Measurements from ENCODE around the gene TRIO. TPM values are rescaled to one million over a fixed set of nuclear protein-coding genes. Genes with fewer than 3 reads are reported as not detected.
A peak's percentile ranks its signal among the peaks of the same experiment; 100 is the strongest.
"Not testable (repeated sequence)": the region's sequence is repeated elsewhere in the genome, so short reads cannot be mapped to it uniquely, and the experiment has no call there.

The TRIO gene
- total RNA-seq, 1 experiment from 2014 or later: 99.6 TPM

DNA sequence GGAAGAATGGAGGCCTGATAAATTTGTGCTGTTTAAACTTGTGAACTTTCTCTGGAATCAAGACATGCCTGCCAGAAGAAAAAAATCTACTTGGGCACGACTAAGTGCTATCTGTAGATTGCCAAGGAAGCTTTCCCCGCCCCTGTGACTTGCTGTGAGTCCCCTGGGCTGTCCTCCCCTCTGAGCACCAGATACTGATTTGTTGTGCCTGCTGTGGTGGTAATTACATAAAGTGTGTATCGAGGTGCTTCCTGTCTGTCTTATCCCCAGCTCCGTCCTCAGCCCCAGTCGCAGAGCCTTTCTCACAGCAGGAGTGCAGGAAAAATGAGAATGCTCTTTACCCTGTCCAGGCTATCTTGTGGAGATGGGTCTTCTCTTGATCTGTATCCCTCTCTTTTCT lies 53.9 kb downstream of the TRIO start:
- Histone ChIP-seq H3K36me3 (peaks cover 4% of the 10 kb centered on the region), H3K9me3 (replicated peaks) (no peaks in the 10 kb centered on the region), H3K27ac (no peak overlapping the region), H3K27me3 (replicated peaks) (no peaks in the 10 kb centered on the region), H3K4me3 (no peak overlapping the region), H3K4me1 (replicated peaks) (peaks cover 51% of the 10 kb centered on the region)
- DNase-seq (ENCODE audit: low read depth in 1 of 2, low spot score in 2 of 2): no peak

DNA sequence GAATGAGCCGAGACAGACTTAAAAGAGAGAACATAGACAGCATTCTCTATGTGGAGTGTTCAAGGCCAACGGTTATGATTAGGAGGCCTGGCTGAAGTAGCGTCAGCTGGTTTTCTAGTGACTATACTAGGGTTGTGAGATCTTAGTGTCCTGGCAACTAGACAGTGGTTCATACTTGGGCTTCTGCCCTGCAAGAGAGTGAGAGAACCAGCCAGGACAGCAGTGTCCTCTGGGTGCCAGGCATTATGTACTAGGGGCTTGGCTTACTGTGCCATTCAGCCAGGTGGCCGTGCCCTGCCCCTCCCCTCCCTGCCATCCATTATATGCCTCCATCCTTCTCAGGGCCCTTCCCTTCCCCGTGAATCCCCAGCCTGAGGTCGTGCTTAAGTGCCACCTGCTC lies 56.8 kb downstream of the TRIO start:
- no peaks in the 10 kb centered on the region for H3K9me3 ChIP-seq (replicated peaks)
- peaks cover 54% of the 10 kb centered on the region for H3K4me1 ChIP-seq (replicated peaks)
- peaks cover 4% of the 10 kb centered on the region for H3K36me3 ChIP-seq
- H3K27me3 ChIP-seq (replicated peaks): no peaks in the 10 kb centered on the region
- DNase-seq (ENCODE audit: low read depth in 1 of 2, low spot score in 2 of 2): no peak
- H3K4me3 ChIP-seq: no peak overlapping the region
- H3K27ac ChIP-seq: no peak overlapping the region

DNA sequence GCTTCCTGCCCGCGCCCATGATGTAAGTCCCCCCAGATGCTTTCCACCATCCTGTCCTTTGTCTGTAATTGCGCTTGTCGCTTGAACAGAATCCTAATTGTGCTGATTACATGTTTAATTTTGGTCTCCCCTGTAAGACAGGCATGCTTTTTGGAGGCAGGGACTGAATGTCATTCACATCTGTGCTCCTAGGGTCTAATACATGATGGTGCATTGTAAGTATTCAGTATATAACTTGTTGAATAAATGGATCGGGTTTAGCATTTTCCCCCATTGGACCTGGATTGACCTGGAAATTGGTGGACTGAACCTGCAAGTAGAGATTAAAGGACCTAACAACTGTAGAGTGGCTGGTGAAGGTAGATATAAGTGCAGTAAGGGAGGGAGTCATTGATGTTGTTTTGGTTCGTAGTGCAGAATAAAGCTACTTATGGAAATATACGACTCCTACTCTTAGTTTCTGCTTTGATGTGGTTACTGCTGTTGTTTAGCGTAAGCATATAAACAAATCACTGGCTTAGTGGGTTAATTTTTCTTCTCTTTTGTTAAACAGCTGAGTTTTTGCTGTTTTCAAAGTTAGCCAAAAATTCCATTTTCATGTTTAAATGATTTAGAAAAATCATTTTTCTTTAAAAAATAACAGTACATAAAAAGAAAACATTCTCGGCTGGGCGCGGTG lies 57.3 kb downstream of the TRIO start:
- H3K27me3 ChIP-seq (replicated peaks): no peaks in the 10 kb centered on the region
- no peak overlapping the region for H3K4me3 ChIP-seq
- H3K4me1 ChIP-seq (replicated peaks): peaks cover 54% of the 10 kb centered on the region
- DNase-seq (ENCODE audit: low read depth in 1 of 2, low spot score in 2 of 2): no peak
- H3K27ac ChIP-seq: no peak overlapping the region
- H3K9me3 ChIP-seq (replicated peaks): no peaks in the 10 kb centered on the region
- H3K36me3 ChIP-seq: peaks cover 4% of the 10 kb centered on the region

DNA sequence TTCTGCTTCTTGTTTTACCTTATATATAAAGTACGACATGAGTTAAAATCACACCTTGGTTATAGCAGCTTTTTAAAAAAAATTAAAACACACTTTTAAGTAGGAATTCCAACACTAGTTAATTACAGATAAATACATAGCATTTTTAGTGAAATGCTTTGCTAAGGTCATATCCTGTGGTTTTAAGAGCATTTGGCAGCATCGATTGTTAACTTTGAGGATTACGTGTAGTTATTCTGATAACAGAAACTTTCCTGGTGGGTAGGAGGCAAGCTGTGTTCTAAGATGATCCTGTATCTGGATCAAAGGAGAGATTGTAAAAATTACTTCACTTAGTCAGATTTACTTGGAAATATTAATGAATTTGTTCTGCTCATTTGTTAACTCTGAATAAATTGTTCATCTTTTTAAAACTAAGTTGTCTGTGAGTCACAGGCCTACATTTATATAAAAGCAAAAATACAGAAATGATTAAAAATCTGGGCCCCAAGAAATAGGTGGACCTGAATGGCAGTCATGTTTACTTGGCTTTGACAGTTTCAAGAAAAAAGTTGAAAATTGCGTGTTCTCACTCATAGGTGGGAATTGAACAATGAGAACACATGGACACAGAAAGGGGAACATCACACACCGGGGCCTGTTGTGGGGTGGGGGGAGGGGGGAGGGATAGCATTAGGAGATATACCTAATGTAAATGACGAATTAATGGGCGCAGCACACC lies 58.3 kb downstream of the TRIO start:
- no peak overlapping the region for H3K4me3 ChIP-seq
- peak overlapping the region; percentile 4; the same call in 1 of the 2 replicates for H3K27ac ChIP-seq
- peaks cover 63% of the 10 kb centered on the region for H3K4me1 ChIP-seq (replicated peaks)
- no peak for DNase-seq (ENCODE audit: low read depth in 1 of 2, low spot score in 2 of 2)
- no peaks in the 10 kb centered on the region for H3K9me3 ChIP-seq (replicated peaks)
- H3K36me3 ChIP-seq: peaks cover 4% of the 10 kb centered on the region
- no peaks in the 10 kb centered on the region for H3K27me3 ChIP-seq (replicated peaks)

DNA sequence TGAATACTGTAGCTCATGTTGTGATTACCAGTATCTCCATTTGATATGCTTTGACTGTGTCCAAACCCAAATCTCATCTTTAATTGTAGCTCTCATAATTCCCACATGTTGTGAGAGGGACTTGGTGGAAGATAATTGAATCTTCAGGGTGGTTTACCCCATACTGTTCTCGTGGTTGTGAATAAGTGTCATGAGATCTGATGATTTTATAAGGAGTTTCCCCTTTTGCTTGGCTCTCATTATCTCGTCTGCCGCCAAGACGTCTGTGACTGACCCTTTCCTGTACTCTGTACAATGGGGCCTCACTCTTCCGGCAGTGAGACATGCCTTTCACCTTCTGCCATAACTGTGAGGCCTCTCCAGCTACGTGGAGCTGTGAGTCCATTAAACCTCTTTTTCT lies 59.3 kb downstream of the TRIO start:
- Histone ChIP-seq H3K4me1 (replicated peaks) (peaks cover 65% of the 10 kb centered on the region), H3K27ac (peak overlapping the region; percentile 24), H3K27me3 (replicated peaks) (no peaks in the 10 kb centered on the region), H3K9me3 (replicated peaks) (no peaks in the 10 kb centered on the region), H3K4me3 (no peak overlapping the region), H3K36me3 (peaks cover 4% of the 10 kb centered on the region)
- peak in 1 of 2 experiments; percentile 43 for DNase-seq (ENCODE audit: low read depth in 1 of 2, low spot score in 2 of 2)

DNA sequence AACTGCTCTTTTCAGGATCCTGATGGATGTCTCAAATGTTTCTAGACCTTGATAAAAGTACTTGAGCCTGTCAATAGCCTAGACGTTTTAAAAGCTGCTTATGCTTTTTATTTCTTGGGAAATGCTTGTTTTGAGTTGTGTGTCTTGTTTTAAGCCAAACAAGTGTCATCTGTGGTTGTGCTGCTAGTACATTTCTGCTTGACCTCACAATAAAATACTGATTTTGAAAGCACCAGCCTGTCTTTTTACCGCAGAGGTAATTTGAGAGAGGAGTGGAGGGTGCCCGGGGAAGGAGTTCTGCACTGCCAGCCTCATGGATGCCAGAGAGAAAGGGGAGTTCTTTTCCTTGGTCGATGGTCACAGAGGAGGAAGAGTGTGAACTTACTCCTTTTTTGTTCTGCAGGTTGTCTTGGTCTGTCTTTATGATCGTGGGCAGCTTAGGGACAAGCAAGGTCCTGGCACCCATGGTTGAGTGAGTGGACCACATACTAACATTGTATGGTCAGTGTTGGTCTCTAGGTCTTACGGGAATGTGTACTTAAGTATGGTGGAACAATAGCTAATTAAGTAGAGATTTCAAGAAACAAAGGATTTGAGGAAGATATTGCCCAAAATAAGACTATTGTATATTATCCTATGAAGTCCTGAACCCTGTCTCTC lies 61.0 kb downstream of the TRIO start:
- no peak for DNase-seq (ENCODE audit: low read depth in 1 of 2, low spot score in 2 of 2)
- H3K4me3 ChIP-seq: no peak overlapping the region
- H3K36me3 ChIP-seq: peaks cover 4% of the 10 kb centered on the region; the same call in 1 of the 2 replicates
- no peaks in the 10 kb centered on the region for H3K9me3 ChIP-seq (replicated peaks)
- H3K27ac ChIP-seq: peak overlapping the region; percentile 57
- peaks cover 82% of the 10 kb centered on the region for H3K4me1 ChIP-seq (replicated peaks)
- no peaks in the 10 kb centered on the region for H3K27me3 ChIP-seq (replicated peaks)

DNA sequence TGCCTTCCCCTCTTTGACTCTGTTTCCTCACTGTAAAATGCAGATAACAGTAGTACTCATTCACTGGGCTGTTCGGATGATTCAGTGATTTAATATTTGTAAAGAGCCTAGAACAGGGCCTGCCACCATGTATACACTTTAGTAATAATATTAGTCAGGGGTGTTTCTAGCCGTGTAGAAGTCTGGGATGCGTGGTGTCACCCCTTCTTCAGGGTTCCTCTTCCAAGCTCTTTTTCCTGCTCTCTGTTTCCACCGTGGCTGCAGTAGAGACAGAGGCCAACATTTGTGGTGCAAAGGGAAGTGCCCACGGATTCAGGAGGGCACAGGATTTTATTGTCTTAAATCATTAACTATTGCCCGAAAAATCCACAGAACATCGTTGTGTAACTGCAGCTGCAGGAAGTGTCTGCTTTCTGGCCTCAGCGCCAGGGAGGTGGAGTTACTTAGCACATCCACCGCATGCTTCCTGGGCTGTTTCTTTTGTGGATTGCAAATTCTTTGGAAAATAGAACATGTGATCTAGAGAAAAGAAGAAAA lies 61.7 kb downstream of the TRIO start:
- peaks cover 4% of the 10 kb centered on the region; the same call in 1 of the 2 replicates for H3K36me3 ChIP-seq
- peak; percentile 66 to 74 for DNase-seq (ENCODE audit: low read depth in 1 of 2, low spot score in 2 of 2)
- no peak overlapping the region for H3K4me3 ChIP-seq
- H3K27ac ChIP-seq: peak overlapping the region; percentile 57
- no peaks in the 10 kb centered on the region for H3K27me3 ChIP-seq (replicated peaks)
- H3K4me1 ChIP-seq (replicated peaks): peaks cover 85% of the 10 kb centered on the region
- H3K9me3 ChIP-seq (replicated peaks): no peaks in the 10 kb centered on the region

DNA sequence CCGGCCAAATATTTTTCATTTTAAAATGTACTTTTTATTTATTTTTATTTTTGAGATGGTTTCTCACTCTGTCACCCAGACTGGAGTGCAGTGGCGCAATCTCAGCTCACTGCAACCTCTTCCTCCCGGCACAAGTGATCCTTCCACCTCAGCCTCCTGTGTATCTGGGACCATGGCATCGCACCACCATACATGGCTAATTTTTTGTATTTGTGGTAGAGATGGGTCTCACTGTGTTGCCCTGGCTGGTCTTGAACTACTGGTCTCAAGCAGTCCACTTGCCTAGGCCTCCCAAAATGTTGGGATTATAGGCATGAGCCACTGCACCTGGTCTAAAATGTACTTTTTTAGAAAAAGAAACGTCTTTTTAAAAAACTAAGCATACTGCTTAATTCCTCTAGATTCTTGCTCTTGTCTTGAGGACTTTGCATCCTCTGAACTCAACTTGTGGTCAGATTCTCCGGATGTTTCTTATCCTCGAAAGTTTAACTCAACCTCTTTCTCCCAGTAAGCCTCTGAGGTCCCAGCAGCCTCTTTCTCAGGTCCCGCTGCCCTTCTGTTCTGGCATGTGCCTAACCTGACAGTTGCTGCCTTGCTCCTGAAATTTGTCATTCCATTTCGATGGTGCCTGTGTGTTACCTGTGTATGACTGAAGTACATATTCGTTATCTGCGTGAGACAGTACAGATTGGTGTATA lies 63.0 kb downstream of the TRIO start:
- H3K9me3 ChIP-seq (replicated peaks): no peaks in the 10 kb centered on the region
- H3K27me3 ChIP-seq (replicated peaks): no peaks in the 10 kb centered on the region
- H3K4me1 ChIP-seq (replicated peaks): peaks cover 90% of the 10 kb centered on the region
- no peaks in the 10 kb centered on the region for H3K36me3 ChIP-seq
- peak overlapping the region; percentile 57 for H3K27ac ChIP-seq
- DNase-seq (ENCODE audit: low read depth in 1 of 2, low spot score in 2 of 2): peak in 1 of 2 experiments; percentile 38
- no peak overlapping the region for H3K4me3 ChIP-seq

DNA sequence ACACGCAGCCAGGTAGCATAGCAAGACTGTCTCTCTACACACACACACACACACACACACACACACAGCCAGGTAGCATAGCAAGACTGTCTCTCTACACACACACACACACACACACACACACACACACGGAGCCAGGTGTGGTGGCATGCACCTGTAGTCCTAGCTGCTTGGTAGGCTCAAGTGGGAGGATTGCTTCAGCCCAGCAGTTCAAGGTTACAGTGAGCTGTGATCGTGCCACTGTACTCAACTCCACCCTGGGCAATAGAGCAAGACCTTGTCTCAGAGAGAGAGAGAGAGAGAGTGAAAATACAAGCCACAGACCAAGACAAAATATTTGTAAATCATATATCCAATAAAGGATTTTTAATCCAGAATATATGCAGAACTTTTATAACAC lies 64.3 kb downstream of the TRIO start:
- H3K4me1 ChIP-seq (replicated peaks): peaks cover 82% of the 10 kb centered on the region

DNA sequence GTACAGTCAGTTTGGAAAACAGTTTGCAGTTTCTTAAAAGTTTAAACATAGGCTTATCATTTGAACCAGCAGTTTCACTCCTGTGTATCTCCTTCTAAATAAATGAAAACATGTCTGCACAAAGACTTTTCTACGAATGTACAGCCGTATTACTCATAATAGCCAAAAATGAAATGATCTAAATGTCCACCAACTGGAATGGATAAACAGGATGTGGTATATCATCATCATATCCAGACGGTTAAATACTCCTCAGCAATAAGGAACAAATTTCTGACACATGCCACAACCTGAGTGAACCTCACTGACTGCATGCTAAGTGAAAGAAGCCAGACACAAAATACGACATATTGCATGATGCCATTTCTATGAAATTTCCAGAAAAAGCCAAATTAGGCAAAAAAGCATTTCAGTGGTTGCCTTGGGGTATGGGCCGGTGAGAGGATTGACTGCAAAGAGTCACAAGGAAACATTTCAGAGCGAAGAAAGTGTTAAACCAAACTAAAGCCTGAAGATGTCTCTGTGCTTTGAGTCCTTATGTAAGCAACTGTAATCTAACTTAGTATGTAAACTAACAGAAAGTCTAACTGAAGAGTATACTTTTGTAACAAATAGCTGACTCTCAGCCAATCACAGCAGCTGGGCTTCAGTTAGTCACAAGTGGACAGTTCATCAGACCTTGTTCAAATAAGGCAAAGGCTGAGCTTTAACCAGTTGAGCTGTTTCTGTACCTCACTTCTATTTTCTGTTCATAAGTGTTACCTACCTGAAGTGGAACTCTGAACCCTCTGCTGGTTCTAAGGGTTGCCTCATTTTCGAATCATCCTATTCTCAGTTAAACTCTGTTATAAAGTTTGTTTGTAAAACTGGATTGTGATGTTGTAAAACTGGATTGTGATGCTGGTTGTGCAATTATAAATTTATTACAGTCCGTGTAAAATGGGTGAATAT lies 65.2 kb downstream of the TRIO start:
- DNase-seq (ENCODE audit: low read depth in 1 of 2, low spot score in 2 of 2): peak; percentile 75 to 91
- Histone ChIP-seq H3K27me3 (replicated peaks) (no peaks in the 10 kb centered on the region), H3K4me1 (replicated peaks) (peaks cover 73% of the 10 kb centered on the region)

More for the DNA sequence above, 64.3 kb downstream of the TRIO start:
- not testable (repeated sequence) for H3K9me3 ChIP-seq (replicated peaks); H3K27me3 ChIP-seq (replicated peaks); H3K36me3 ChIP-seq
- peak overlapping the region; percentile 97 for H3K27ac ChIP-seq
- H3K4me3 ChIP-seq: peak overlapping the region; percentile 19; the same call in 1 of the 2 replicates
- peak in 1 of 2 experiments; percentile 39 for DNase-seq (ENCODE audit: low read depth in 1 of 2, low spot score in 2 of 2)

DNA sequence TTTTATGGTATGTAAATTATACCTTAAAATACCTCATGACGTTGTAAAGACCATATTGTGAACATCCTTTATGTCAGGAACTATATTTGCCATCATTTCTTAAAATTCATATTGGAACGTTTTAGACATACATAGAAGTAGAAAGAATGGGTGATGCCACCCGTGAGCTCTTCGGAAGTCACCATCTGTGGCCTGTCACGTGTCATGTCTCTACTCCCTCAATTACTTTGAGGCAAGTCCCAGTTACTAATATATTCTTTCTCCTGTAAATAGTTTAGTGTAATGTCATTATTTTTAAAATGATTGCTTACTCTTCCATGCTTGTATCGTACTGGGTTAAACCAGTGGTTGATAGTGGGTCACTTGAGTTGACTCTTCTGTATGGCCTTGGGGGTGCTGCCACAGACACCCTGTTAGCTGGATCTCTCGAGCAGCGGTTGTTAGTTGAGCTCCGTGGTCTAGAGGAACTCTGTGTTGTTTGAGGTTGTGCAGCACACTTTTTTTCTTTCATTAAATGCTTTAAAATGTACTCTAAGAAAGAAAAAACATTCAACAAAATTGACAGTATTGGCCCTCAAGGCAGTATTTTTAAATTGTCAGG lies 66.2 kb downstream of the TRIO start:
- Histone ChIP-seq H3K4me1 (replicated peaks) (peaks cover 63% of the 10 kb centered on the region), H3K36me3 (0 out of 2 replicates have a peak, but pooled peaks cover under 1% of the 10 kb centered on the region), H3K27me3 (replicated peaks) (no peaks in the 10 kb centered on the region), H3K27ac (peak overlapping the region; percentile 97), H3K9me3 (replicated peaks) (no peaks in the 10 kb centered on the region), H3K4me3 (no peak overlapping the region)
- no peak for DNase-seq (ENCODE audit: low read depth in 1 of 2, low spot score in 2 of 2)

More for the DNA sequence above, 65.2 kb downstream of the TRIO start:
- H3K4me3 ChIP-seq: peak overlapping the region; percentile 19
- no peaks in the 10 kb centered on the region for H3K36me3 ChIP-seq
- peak overlapping the region; percentile 97 for H3K27ac ChIP-seq
- no peaks in the 10 kb centered on the region for H3K9me3 ChIP-seq (replicated peaks)

DNA sequence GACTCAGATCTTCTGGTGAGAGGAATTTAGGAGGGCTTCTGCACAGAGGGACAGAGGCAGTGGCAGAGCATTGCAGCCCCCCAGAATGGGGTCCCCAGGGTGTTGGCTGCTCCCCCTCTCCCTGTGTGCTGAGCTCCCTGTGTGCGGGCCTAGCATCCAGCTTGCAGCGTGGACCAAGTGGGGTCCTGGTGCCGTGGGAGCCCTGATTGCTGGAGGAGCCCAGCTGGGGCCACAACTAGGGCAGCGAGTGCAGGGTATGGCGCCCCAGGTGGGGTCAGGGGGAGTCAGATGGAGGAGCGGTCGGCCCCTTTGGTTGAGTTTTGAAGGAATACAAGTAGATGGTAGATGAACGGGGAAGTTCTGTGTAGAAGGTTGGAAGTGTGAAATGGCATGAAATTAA lies 66.7 kb downstream of the TRIO start:
- Histone ChIP-seq H3K9me3 (replicated peaks) (no peaks in the 10 kb centered on the region), H3K4me3 (no peak overlapping the region), H3K36me3 (0 out of 2 replicates have a peak, but pooled peaks cover 3% of the 10 kb centered on the region), H3K27ac (peak overlapping the region; percentile 97; the same call in 1 of the 2 replicates), H3K4me1 (replicated peaks) (peaks cover 58% of the 10 kb centered on the region), H3K27me3 (replicated peaks) (no peaks in the 10 kb centered on the region)
- DNase-seq (ENCODE audit: low read depth in 1 of 2, low spot score in 2 of 2): no peak
